ENCODE data around the gene FYCO1. TPM values are rescaled to one million over a fixed set of nuclear protein-coding genes. Genes with fewer than 3 reads are reported as not detected.

Gene FYCO1
- total RNA-seq, 1 experiment from 2014 or later = 19.7 TPM

DNA sequence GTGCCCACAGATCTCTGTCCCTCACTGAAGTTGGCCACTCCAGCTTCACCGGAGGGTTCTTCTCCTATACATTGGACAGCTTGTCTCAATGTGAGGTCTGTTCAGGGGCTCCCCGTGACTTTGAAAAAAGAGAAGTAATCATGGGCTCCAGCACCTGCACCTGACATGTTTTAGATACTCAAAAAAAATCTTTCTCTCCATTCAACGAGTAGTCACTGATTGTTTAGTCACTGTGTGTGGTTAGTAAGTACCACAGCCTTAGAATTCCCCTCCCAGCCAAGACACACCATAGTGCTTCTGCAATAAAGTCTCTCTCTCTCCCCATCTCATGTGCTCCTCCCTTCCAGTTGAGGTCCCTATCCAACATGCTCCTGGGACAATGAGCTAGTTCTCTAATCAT is 90.7 kb downstream of the FYCO1 start:
- H3K9me3 ChIP-seq (ENCODE audit: insufficient read depth, low read depth) = no peaks in the 10 kb centered on the region
- DNase-seq = no peak
- intact Hi-C loops (cut with micrococcal nuclease; ENCODE audit: unreplicated experiment) = loop anchor here (5.0 kb wide), 1 partner anchor 143 kb away; no protein-coding TSS in a partner anchor
- H3K27me3 ChIP-seq (ENCODE audit: insufficient read depth, low read depth) = no peaks in the 10 kb centered on the region
- H3K4me1 ChIP-seq (replicated peaks; ENCODE audit: insufficient read depth) = no peaks in the 10 kb centered on the region
- no peak for TF ChIP-seq CTCF (conservative IDR thresholded peaks at IDR 0.05)
- no peak for TF ChIP-seq EZH2 (IDR thresholded peaks at IDR 0.05; ENCODE audit: low read depth)
- no peaks in the 10 kb centered on the region for H4K20me1 ChIP-seq (ENCODE audit: insufficient read depth)
- BruUV-seq (replicated peaks) = no TSS peak
- no peak overlapping the region for H2AFZ ChIP-seq
- no peak overlapping the region for H3K4me3 ChIP-seq
- H3K4me2 ChIP-seq = no peak overlapping the region
- no peaks in the 10 kb centered on the region for H3K79me2 ChIP-seq (ENCODE audit: low read depth)
- POLR2A ChIA-PET (ENCODE audit: unreplicated experiment) = interaction anchor here (0.5 kb wide), 1 partner anchor 14 kb away, joined by 4 read pairs; no protein-coding TSS in a partner anchor
- CTCF ChIA-PET = no interaction called here
- no peak overlapping the region for H3K27ac ChIP-seq
- H3F3A ChIP-seq (ENCODE audit: insufficient read depth, low read depth) = no peaks in the 10 kb centered on the region
- H3K9me2 ChIP-seq (ENCODE audit: insufficient read depth) = no peaks in the 10 kb centered on the region
- H3K36me3 ChIP-seq (ENCODE audit: low read depth) = no peaks in the 10 kb centered on the region

- no peaks in the 10 kb centered on the region for H3K79me2 ChIP-seq (ENCODE audit: low read depth)
- no peak overlapping the region for H3K4me2 ChIP-seq
- H3K27ac ChIP-seq = no peak overlapping the region
- no peak for DNase-seq
- no peak for TF ChIP-seq EZH2 (IDR thresholded peaks at IDR 0.05; ENCODE audit: low read depth)
- no peak for TF ChIP-seq CTCF (conservative IDR thresholded peaks at IDR 0.05)
- BruUV-seq (replicated peaks) = no TSS peak
- H3K9me2 ChIP-seq (ENCODE audit: insufficient read depth) = no peaks in the 10 kb centered on the region
- no peaks in the 10 kb centered on the region for H3K27me3 ChIP-seq (ENCODE audit: insufficient read depth, low read depth)
- no peaks in the 10 kb centered on the region for H3K36me3 ChIP-seq (ENCODE audit: low read depth)
- peaks cover 11% of the 10 kb centered on the region; the same call in 1 of the 2 replicates for H3K4me1 ChIP-seq (replicated peaks; ENCODE audit: insufficient read depth)
- H3K4me3 ChIP-seq = no peak overlapping the region
- H3F3A ChIP-seq (ENCODE audit: insufficient read depth, low read depth) = no peaks in the 10 kb centered on the region
- no peaks in the 10 kb centered on the region for H3K9me3 ChIP-seq (ENCODE audit: insufficient read depth, low read depth)
- no peak overlapping the region for H2AFZ ChIP-seq
- POLR2A ChIA-PET (ENCODE audit: unreplicated experiment) = interaction anchor here (0.7 kb wide), 1 partner anchor 51 kb away, joined by 3 read pairs; no protein-coding TSS in a partner anchor
- no peaks in the 10 kb centered on the region for H4K20me1 ChIP-seq (ENCODE audit: insufficient read depth)
- intact Hi-C loops (cut with micrococcal nuclease; ENCODE audit: unreplicated experiment) = no loop called here
- CTCF ChIA-PET = no interaction called here
Measured at GRCh38 chr3:45896956-45897355, 98.7 kb downstream of the FYCO1 start.

GRCh38 chr3:45895686-45896468 is 99.7 kb downstream of the FYCO1 start:
- ChIA-PET POLR2A (ENCODE audit: unreplicated experiment) (interaction anchor here (0.7 kb wide), 2 partner anchors 99 to 104 kb away, joined by 5 to 7 read pairs; no protein-coding TSS in a partner anchor), CTCF (no interaction called here)
- no peaks in the 10 kb centered on the region for H3F3A ChIP-seq (ENCODE audit: insufficient read depth, low read depth)
- H3K27me3 ChIP-seq (ENCODE audit: insufficient read depth, low read depth) = no peaks in the 10 kb centered on the region
- H3K4me2 ChIP-seq = no peak overlapping the region
- H3K79me2 ChIP-seq (ENCODE audit: low read depth) = no peaks in the 10 kb centered on the region
- no peak for DNase-seq
- H3K4me1 ChIP-seq (replicated peaks; ENCODE audit: insufficient read depth) = peaks cover 11% of the 10 kb centered on the region; the same call in 1 of the 2 replicates
- H4K20me1 ChIP-seq (ENCODE audit: insufficient read depth) = no peaks in the 10 kb centered on the region
- H3K4me3 ChIP-seq = no peak overlapping the region
- no peaks in the 10 kb centered on the region for H3K9me2 ChIP-seq (ENCODE audit: insufficient read depth)
- intact Hi-C loops (cut with micrococcal nuclease; ENCODE audit: unreplicated experiment) = no loop called here
- no peak overlapping the region for H3K27ac ChIP-seq
- H2AFZ ChIP-seq = no peak overlapping the region
- no TSS peak for BruUV-seq (replicated peaks)
- H3K36me3 ChIP-seq (ENCODE audit: low read depth) = no peaks in the 10 kb centered on the region
- H3K9me3 ChIP-seq (ENCODE audit: insufficient read depth, low read depth) = no peaks in the 10 kb centered on the region
- TF ChIP-seq EZH2 (IDR thresholded peaks at IDR 0.05; ENCODE audit: low read depth) (no peak), CTCF (conservative IDR thresholded peaks at IDR 0.05) (no peak)
